Vagina (tissue), 2 donors: ENCODE results near the gene PRIMPOL.

Source experiments
- CTCF ChIP-seq, 3 experiments: fragments of 450-650 bp in 2 of 3; fragments of 200-600 bp in 1 of 3; sonication (generic) in 1 of 3; IDR thresholded peaks; one replicate each; pipeline ENCODE4 v1.5.1; 2017 to 2019; ENCODE audit warnings: antibody characterized with exemption in 3 of 3, mild to moderate bottlenecking in 2 of 3, moderate library complexity in 2 of 3
- POLR2A ChIP-seq, 2 donors: fragments of 450-650 bp; IDR thresholded peaks; one replicate each; pipeline ENCODE4 v1.6.1; 2017; ENCODE audit warnings: antibody characterized with exemption in 2 of 2, mild to moderate bottlenecking in 2 of 2, moderate library complexity in 2 of 2

GRCh38 chr4:184641451-184641850 is 8.1 kb upstream of the PRIMPOL start:
- TF ChIP-seq CTCF (IDR thresholded peaks at IDR 0.05) (no peak), POLR2A (IDR thresholded peaks at IDR 0.05) (no peak)
